Liver (tissue), 3 donors: Measurements from ENCODE around the gene WSCD2.

ENCODE experiments used
- ATF3 ChIP-seq: IDR thresholded peaks from 2 replicates; pipeline ENCODE4 v1.6.1; 2016; ENCODE audit warnings: antibody characterized with exemption
- GABPA ChIP-seq, 2 donors: IDR thresholded peaks in 1 of 2; conservative IDR thresholded peaks in 1 of 2; 2 replicates each; pipeline ENCODE4 v1.6.1; 2016; ENCODE audit warnings: antibody characterized with exemption in 2 of 2, mild to moderate bottlenecking in 1 of 2, moderate library complexity in 1 of 2
- HNF4A ChIP-seq, 2 donors: conservative IDR thresholded peaks; 2 replicates each; pipeline ENCODE4 v1.6.1; 2016; ENCODE audit warnings: antibody characterized with exemption in 2 of 2, mild to moderate bottlenecking in 2 of 2
- HNF4G ChIP-seq: IDR thresholded peaks from 2 replicates; pipeline ENCODE4 v1.6.1; 2016; ENCODE audit warnings: antibody characterized with exemption
- JUND ChIP-seq, 2 donors: IDR thresholded peaks; 2 replicates each; pipeline ENCODE4 v1.6.1; 2016; ENCODE audit warnings: antibody characterized with exemption in 2 of 2
- MAX ChIP-seq: IDR thresholded peaks from 2 replicates; pipeline ENCODE4 v1.6.1; 2016; ENCODE audit warnings: antibody characterized with exemption
- RAD21 ChIP-seq, 2 donors: IDR thresholded peaks; 2 replicates each; pipeline ENCODE4 v1.6.1; 2016; ENCODE audit warnings: antibody characterized with exemption in 2 of 2, mild to moderate bottlenecking in 2 of 2
- REST ChIP-seq: IDR thresholded peaks from 2 replicates; pipeline ENCODE4 v1.6.1; 2016; ENCODE audit warnings: antibody characterized with exemption, mild to moderate bottlenecking
- SP1 ChIP-seq: IDR thresholded peaks from 2 replicates; pipeline ENCODE4 v1.6.1; 2018; ENCODE audit warnings: antibody characterized with exemption, mild to moderate bottlenecking
- TAF1 ChIP-seq: conservative IDR thresholded peaks from 2 replicates; pipeline ENCODE4 v1.6.1; 2016; ENCODE audit warnings: antibody characterized with exemption, mild to moderate bottlenecking
- YY1 ChIP-seq: IDR thresholded peaks from 2 replicates; pipeline ENCODE4 v1.6.1; 2016; ENCODE audit warnings: antibody characterized with exemption, mild to moderate bottlenecking
- TF ChIP-seq, protein P1 (sequence below): fragments of 150-350 bp; IDR thresholded peaks from 2 replicates; pipeline ENCODE4 v1.5.1; 2017; ENCODE audit warnings: improper control_type of control experiment, low read depth, low read length; ENCODE audit not compliant: missing input control
- donor health status: healthy.
- donor health status: healthy.

- TF ChIP-seq, protein P1, sequence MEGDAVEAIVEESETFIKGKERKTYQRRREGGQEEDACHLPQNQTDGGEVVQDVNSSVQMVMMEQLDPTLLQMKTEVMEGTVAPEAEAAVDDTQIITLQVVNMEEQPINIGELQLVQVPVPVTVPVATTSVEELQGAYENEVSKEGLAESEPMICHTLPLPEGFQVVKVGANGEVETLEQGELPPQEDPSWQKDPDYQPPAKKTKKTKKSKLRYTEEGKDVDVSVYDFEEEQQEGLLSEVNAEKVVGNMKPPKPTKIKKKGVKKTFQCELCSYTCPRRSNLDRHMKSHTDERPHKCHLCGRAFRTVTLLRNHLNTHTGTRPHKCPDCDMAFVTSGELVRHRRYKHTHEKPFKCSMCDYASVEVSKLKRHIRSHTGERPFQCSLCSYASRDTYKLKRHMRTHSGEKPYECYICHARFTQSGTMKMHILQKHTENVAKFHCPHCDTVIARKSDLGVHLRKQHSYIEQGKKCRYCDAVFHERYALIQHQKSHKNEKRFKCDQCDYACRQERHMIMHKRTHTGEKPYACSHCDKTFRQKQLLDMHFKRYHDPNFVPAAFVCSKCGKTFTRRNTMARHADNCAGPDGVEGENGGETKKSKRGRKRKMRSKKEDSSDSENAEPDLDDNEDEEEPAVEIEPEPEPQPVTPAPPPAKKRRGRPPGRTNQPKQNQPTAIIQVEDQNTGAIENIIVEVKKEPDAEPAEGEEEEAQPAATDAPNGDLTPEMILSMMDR: no peak
- TF ChIP-seq MAX (no peak), GABPA (IDR thresholded peaks at IDR 0.05 in 1 of 2, conservative IDR thresholded peaks at IDR 0.05 in 1 of 2) (no peak), JUND (IDR thresholded peaks at IDR 0.05) (no peak), RAD21 (IDR thresholded peaks at IDR 0.05) (no peak), HNF4G (no peak), TAF1 (no peak), SP1 (no peak), ATF3 (no peak), YY1 (no peak), REST (no peak), HNF4A (conservative IDR thresholded peaks at IDR 0.05) (no peak)
These were observed 52.0 kb downstream of the WSCD2 start for GRCh38 chr12:108181095-108181454.
